OCI-LY7 (cell line): ENCODE data around the gene XYLT1.

Experiments used
- CTCF ChIP-seq: fragments of 200-600 bp; sonication (generic); conservative IDR thresholded peaks from 2 replicates; pipeline ENCODE4 v1.5.1; 2014; ENCODE audit warnings: mild to moderate bottlenecking, antibody characterized with exemption, low read length, moderate library complexity, mixed read lengths
- EZH2phosphoT487 ChIP-seq: fragments of 200-600 bp; sonication (generic); IDR thresholded peaks from 2 replicates; pipeline ENCODE4 v1.6.1; 2018; ENCODE audit warnings: low read depth, borderline replicate concordance, mild to moderate bottlenecking, mixed run types, antibody characterized with exemption, low read length, moderate library complexity, mixed read lengths

DNA sequence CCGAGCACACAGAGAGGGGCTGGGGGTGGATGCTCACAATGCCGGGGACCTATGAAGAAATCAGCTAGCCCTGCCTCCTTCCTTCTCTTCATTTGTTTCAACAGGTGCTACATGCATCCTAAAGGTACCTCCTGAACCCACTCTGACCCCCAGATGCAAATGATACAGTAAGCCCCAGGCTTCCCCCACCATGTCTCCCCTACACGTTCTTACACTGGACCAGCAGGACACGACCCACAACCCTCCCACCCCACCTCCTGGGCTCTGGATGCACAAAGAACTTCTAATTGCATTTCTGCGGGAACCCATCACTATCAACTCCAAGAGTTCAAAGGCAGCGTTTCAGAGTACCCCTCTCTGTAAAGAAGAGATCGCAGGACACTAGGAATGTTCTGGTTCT lies 2.1 kb downstream of the XYLT1 start:
- TF ChIP-seq CTCF (no peak), EZH2phosphoT487 (no peak)
